HUES48 (cell line): Measurements from ENCODE around the gene CSGALNACT2.
A peak's percentile ranks its signal among the peaks of the same experiment; 100 is the strongest.
"Not testable (repeated sequence)": the region's sequence is repeated elsewhere in the genome, so short reads cannot be mapped to it uniquely, and the experiment has no call there.

Experiments used
- H3K27ac ChIP-seq: one replicate; pipeline ENCODE4 v1.7.0; 2013; ENCODE audit warnings: low read depth, low read length, inconsistent platforms
- H3K27me3 ChIP-seq: 2 replicates; pipeline ENCODE4 v1.6.1; 2013; ENCODE audit warnings: mild to moderate bottlenecking, low read length; ENCODE audit not compliant: control insufficient read depth, insufficient read depth
- H3K36me3 ChIP-seq: 2 replicates; pipeline ENCODE4 v1.6.1; 2013; ENCODE audit warnings: low read length; ENCODE audit not compliant: control insufficient read depth, insufficient read depth
- H3K4me1 ChIP-seq: 2 replicates; pipeline ENCODE4 v1.6.1; 2013; ENCODE audit warnings: mild to moderate bottlenecking, low read length; ENCODE audit not compliant: control insufficient read depth, insufficient read depth
- H3K4me3 ChIP-seq: 2 replicates; pipeline ENCODE4 v1.5.1; 2013; ENCODE audit warnings: mild to moderate bottlenecking, low read depth, low read length
- H3K9ac ChIP-seq: 2 replicates; pipeline ENCODE4 v1.6.1; 2013; ENCODE audit warnings: mild to moderate bottlenecking, low read depth, low read length, moderate library complexity
- H3K9me3 ChIP-seq: 2 replicates; pipeline ENCODE4 v1.6.1; 2013; ENCODE audit warnings: low read length; ENCODE audit not compliant: control insufficient read depth, insufficient read depth

CSGALNACT2 gene

DNA sequence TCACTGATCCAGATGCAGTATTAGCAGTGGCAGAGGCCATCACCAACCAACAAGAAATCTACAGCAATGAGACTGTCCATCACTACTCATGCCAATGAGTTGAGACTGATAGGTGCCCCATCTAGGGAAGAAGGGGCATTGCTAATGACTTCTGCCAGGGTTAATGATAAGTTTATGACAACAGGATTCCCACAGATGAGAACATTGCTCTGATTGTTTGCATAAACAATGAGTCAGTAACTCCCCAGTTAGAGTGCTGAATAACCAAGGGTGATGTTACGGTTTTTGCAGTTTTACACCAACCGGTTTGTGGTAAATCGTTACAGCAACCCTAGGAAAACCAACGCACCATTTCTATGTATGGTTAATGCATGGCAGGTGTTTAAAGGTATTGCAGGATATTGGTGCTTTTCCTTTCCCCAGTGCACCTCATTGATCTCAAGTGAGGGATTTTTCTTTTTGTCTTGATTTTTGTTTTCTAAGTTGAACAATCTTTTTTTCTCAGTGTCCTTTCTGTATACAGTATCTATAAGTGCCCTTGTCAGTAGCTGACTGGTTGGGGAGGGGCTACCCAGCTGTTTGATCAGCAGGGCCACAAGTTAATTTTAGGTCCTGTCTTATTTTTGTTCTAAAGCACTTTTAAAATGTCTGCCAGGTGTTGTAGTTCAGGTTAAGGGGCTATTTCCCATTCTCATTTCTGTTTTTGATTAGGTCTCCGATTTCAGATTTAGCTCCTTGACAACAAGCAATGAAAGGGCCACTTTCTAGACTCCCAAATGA, 3.9 kb upstream of the CSGALNACT2 start:
- peaks cover 5% of the 10 kb centered on the region; the same call in 1 of the 2 replicates for H3K27me3 ChIP-seq
- no peak overlapping the region for H3K4me3 ChIP-seq
- peaks cover 7% of the 10 kb centered on the region for H3K4me1 ChIP-seq
- no peaks in the 10 kb centered on the region for H3K9me3 ChIP-seq
- no peak overlapping the region for H3K27ac ChIP-seq
- no peaks in the 10 kb centered on the region for H3K36me3 ChIP-seq
- no peak overlapping the region for H3K9ac ChIP-seq

- H3K4me1 ChIP-seq: peaks cover 10% of the 10 kb centered on the region
- H3K9me3 ChIP-seq: no peaks in the 10 kb centered on the region
- peaks cover 8% of the 10 kb centered on the region for H3K27me3 ChIP-seq
- H3K4me3 ChIP-seq: no peak overlapping the region
- H3K9ac ChIP-seq: no peak overlapping the region
- no peak overlapping the region for H3K27ac ChIP-seq
- no peaks in the 10 kb centered on the region for H3K36me3 ChIP-seq
These were observed 3.2 kb upstream of the CSGALNACT2 start for GRCh38 chr10:43135064-43135463.

DNA sequence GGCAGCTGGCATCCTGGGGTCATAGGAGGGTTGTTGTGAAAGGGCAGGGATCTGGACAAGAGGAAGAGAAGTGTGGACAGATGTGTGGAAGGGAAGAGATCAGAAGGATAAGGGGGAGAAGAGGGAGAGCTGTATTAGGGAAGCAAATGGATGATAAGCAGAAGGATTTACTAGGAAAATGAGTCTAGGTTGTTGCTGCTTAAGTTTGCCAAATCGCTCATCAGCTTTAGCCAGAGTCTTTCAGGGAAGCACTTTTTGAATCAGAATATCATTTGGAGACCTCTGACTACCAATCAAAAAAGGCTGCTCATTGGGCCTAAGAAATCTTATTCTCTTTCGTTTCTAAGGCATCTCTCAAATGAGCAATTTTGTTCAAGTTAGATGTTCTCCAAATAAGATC, 2.6 kb upstream of the CSGALNACT2 start:
- Histone ChIP-seq H3K4me3 (no peak overlapping the region), H3K4me1 (peaks cover 8% of the 10 kb centered on the region), H3K36me3 (no peaks in the 10 kb centered on the region), H3K9me3 (no peaks in the 10 kb centered on the region), H3K9ac (no peak overlapping the region), H3K27me3 (peaks cover 8% of the 10 kb centered on the region), H3K27ac (no peak overlapping the region)

DNA sequence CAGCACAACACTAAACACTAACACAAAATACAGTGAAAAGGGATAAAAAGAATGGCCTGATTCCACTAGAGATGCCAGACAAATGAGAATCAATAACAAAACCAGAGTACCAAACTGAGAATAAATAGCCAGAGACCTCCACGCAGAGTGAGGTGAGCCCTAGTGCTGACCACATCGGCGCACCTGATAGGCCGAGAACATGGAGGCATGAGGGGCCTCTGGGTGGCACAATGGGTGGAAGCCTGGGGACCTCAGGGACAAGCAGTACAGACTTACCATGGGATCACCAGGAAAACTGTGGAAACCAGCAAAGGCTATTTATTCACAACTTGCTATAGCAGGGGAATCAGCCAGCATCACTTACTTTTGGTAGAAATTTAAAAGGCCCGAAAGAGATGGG, 1.8 kb upstream of the CSGALNACT2 start:
- peaks cover 8% of the 10 kb centered on the region for H3K27me3 ChIP-seq
- no peak overlapping the region for H3K9ac ChIP-seq
- no peaks in the 10 kb centered on the region for H3K36me3 ChIP-seq
- no peaks in the 10 kb centered on the region for H3K9me3 ChIP-seq
- H3K27ac ChIP-seq: no peak overlapping the region
- no peak overlapping the region for H3K4me3 ChIP-seq
- H3K4me1 ChIP-seq: peaks cover 7% of the 10 kb centered on the region

DNA sequence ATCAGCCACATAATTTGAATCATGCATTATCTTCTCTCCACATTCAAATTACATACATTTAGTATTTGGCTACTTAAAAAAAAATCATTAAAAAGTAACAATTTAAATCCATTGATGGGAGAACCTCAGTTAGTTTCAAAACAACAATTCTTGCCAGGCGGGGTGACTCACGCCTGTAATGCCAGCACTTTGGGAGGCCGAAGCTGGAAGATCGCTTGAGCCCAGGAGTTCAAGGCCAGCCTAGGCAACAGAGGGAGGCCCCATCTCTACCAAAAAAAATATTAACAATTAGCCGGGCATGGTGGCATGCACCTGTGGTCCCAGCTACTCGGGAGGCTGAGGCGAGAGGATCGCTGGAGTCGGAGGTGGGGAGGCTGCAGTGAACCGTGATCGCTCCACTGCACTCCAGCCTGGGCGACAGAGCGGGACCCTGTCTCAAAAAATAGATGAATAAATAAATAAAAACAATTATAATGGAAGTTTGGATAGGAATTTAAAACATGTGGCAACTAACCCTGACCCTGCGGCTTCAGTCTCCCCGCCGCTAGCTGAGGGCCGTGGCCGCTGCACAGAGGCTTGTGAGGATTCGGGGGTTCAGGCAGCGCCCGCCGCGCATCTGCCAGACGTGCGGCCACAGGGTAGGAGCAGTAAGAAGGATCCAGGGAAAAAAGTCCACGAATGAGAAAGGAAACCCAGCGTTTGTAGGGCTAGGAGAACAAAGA, 1.1 kb upstream of the CSGALNACT2 start:
- Histone ChIP-seq H3K4me3 (peak overlapping the region; percentile 96), H3K9me3 (no peaks in the 10 kb centered on the region), H3K9ac (peak overlapping the region; percentile 56; the same call in 1 of the 2 replicates), H3K36me3 (no peaks in the 10 kb centered on the region), H3K27ac (no peak overlapping the region), H3K4me1 (peaks cover 7% of the 10 kb centered on the region), H3K27me3 (peaks cover 8% of the 10 kb centered on the region)

GRCh38 chr10:43137717-43138020, 576 bp upstream of the CSGALNACT2 start:
- Histone ChIP-seq H3K4me3 (peak overlapping the region; percentile 96), H3K9me3 (no peaks in the 10 kb centered on the region), H3K9ac (peak overlapping the region; percentile 56; the same call in 1 of the 2 replicates), H3K36me3 (no peaks in the 10 kb centered on the region), H3K27ac (peak overlapping the region; percentile 71), H3K27me3 (peaks cover 8% of the 10 kb centered on the region), H3K4me1 (peaks cover 7% of the 10 kb centered on the region)

DNA sequence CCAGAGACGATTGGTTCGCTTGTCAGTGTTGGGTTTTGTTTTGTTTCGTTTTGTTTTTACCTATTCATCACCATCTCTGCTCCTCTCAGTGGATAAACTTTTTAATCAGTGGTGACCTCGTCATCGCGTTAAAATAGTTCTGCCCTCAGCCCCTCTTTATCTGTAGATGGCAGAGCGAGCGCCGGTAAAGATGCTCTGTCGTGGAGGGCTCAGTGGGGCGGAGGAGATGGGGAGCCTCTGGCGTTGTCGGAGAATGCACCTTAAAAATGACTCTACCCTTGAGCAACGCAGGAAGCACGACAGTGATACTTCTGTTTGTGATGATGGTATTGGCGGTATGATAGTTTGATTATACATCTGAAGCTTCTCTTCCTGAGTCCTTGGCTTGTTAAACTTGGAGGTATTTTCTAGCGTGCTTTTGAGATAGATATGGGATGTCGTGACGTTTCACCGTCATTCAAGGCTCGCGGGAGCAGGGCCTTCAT, 554 bp downstream of the CSGALNACT2 start:
- Histone ChIP-seq H3K9ac (no peak overlapping the region), H3K27ac (no peak overlapping the region), H3K27me3 (peaks cover 8% of the 10 kb centered on the region), H3K36me3 (no peaks in the 10 kb centered on the region), H3K9me3 (no peaks in the 10 kb centered on the region), H3K4me1 (peaks cover 13% of the 10 kb centered on the region), H3K4me3 (peak overlapping the region; percentile 96)

- Histone ChIP-seq H3K9ac (no peak overlapping the region), H3K9me3 (no peaks in the 10 kb centered on the region), H3K36me3 (no peaks in the 10 kb centered on the region), H3K27ac (no peak overlapping the region), H3K27me3 (peaks cover 8% of the 10 kb centered on the region), H3K4me3 (no peak overlapping the region), H3K4me1 (peaks cover 27% of the 10 kb centered on the region)
These were observed 3.2 kb downstream of the CSGALNACT2 start for GRCh38 chr10:43141421-43141820.

DNA sequence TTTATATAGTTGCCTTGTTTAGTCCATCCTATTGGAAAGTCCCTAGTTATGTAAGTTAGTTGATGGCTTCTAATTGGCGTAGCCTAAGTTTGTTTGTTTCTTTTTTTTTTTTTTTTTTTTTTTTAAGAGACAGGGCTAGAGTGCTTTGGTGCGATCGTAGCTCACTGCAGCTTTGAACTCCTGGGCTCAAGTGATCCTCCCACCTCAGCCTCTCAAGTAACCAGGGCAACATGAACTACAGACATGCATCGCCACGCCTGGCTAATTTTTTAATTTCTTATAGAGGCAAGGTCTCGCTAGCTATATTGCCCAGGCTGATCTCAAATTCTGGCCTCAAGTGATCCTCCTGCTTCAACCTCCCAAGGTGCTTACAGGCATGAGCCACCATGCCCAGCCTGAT, 7.1 kb downstream of the CSGALNACT2 start:
- Histone ChIP-seq H3K9me3 (no peaks in the 10 kb centered on the region), H3K27me3 (no peaks in the 10 kb centered on the region), H3K4me3 (no peak overlapping the region), H3K27ac (no peak overlapping the region), H3K4me1 (peaks cover 21% of the 10 kb centered on the region), H3K36me3 (no peaks in the 10 kb centered on the region), H3K9ac (no peak overlapping the region)

DNA sequence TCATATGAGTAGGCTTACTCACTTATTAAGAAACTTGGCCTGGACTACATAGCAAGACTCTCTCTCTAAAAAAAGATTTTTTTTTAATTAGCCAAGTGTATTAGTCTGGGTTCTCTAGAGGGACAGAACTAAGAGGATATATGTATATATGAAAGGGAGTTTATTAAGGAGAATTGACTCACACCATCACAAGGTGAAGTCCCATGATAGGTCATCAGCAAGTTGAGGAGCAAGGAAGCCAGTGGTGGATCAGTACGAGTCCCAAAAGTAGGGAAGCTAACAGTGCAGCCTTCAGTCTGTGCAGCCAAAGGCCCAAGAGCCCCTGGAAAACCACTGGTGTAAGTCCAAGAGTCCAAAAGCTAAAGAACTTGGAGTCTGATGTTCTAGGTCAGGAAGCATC, 7.7 kb downstream of the CSGALNACT2 start:
- not testable (repeated sequence) for H3K27ac ChIP-seq, H3K4me3 ChIP-seq, H3K9me3 ChIP-seq, H3K27me3 ChIP-seq, H3K9ac ChIP-seq, H3K36me3 ChIP-seq
- peaks cover 24% of the 10 kb centered on the region for H3K4me1 ChIP-seq

DNA sequence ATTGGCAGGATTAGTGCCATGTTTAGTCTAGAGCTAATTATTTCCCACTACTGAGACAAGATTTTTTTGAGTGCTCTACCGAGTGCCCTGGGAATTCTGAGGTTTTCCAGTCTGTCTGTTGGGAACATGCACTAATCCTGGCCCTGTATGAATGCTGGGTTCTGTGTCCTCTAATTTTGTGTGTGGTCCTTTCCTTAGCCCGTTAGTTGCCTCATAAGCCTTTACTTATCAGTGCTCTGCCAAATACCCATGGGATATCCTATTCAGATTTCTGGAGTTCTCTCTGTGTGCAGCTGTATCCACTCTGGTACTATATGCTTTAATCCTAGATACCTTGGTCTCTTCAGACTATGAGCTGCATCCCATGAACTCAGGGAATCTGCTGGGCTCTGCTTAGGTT, 13.1 kb downstream of the CSGALNACT2 start:
- no peak overlapping the region for H3K27ac ChIP-seq
- H3K27me3 ChIP-seq: no peaks in the 10 kb centered on the region
- peaks cover 11% of the 10 kb centered on the region for H3K4me1 ChIP-seq
- H3K4me3 ChIP-seq: no peak overlapping the region
- no peak overlapping the region for H3K9ac ChIP-seq
- H3K36me3 ChIP-seq: no peaks in the 10 kb centered on the region
- H3K9me3 ChIP-seq: no peaks in the 10 kb centered on the region
